ACHN (cell line): ENCODE data around the gene SLC13A3.

Experiments used
- DNase-seq: peaks from one replicate; pipeline ENCODE4 v3.0.0-alpha.2; 2015
- in situ Hi-C: cut with HindIII; loops from 2 replicates; pipeline ENCODE4 v1.10.0; 2017; ENCODE audit warnings: low sequenced_read_pairs, low pct_ligation_motif_present, low pct_unique_long_range_greater_than_20kb

Gene SLC13A3

DNA sequence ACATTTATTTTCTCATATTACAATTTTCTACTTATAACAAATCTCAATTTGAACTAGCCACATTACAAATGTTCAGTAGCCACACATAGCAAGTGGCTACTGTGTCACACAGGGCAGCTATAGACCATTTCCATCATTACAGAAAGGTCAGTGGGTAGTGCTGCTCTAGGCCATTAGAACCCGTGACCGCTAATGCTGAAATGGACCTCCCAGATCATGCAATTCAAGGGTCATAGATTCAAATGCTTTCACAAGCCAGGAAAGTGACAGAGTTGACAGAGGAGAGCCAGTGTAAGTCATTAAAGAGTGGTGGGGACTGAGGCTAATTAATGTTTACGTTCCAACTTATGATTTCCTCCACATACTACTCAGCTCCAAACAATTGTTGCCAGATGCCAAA is 97.3 kb downstream of the SLC13A3 start:
- in situ Hi-C loops, result no loop called here

DNA sequence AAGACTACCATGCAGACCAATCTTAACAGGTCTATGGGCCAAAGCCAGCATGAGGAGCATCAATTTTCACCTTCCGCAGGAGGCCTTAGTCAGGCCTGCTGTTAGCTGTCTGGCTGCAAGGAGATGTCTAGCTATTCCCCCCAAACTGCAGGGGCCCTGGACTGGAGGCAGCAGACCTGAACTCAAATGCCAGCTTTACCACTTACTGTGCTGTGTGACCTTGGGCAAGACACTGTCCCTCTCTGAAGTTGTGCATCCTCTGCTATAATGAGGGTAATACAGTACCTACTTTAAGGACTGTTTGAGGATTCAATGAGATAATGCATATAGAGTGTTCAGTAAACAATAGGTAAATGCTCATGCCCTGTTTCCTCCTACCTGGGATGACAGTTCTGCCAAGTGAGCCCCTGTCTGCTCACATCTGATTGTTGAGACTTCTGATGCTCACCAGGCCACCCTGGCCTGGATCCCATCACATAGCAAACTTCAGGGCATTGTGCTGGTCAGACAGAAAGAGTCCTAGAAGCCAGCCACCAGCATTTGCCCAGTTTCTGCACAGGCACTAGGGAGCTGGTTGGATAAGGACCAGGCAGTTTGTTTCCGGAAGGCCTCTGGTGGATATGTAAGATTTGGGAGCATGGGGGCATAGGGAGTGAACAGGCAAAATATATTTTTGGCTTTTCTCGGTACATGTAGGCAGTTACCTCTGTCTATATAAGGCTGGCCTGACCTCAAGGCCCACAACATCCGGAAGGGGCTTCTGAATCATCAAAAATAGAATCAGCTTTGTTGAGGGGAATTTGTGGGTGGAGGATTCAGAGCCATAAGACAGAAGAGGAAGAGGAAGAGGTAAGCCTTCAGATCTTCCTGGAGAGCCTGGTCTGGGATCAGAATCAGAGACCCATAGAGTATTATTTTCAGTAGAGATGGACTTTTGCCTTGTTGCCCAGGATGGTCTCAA is 98.5 kb downstream of the SLC13A3 start:
- DNase-seq, result no peak
- in situ Hi-C loops, result no loop called here

More for the DNA sequence above, 97.3 kb downstream of the SLC13A3 start:
- DNase-seq, result no peak

DNA sequence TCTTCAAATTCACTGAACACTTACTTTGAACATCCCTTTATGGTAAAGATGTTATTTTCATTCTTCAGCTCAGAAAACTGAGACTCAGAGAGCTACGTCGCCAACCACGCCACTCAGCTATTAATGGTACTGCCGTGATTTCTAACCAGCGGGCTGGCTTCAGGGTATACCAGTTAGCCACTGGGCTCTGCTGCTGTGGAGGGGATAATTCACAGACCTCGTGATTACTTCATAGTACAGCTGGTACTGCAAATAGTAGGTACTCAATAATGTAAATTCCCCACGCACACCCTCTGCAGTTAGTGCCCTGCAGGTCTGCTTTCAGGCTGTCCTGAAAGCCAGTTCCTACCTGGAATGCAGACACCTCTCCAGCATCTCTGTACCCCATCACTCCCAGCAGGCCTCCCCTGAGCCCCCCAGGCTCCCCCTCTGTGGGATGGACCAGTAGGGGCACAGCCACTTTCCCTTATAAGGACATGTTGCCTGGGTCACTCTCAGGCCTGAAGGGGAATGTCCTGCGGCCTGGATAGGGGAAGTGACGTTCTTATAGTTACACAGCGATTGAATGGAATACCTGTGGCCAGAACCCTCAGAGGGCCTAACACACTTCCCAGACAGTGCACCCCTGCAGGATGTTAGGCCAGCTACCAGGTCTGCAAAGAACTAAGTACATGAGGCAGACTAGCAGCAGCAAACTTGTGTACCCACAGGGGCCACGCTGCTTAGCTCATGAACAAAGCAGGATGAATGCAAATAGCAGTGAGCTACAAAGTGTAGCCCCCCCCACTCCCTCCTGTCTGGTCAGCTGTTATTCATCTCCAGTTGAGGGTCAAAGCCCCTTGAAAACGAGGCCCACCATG is 99.5 kb downstream of the SLC13A3 start:
- no peak for DNase-seq
- in situ Hi-C loops, result no loop called here

DNA sequence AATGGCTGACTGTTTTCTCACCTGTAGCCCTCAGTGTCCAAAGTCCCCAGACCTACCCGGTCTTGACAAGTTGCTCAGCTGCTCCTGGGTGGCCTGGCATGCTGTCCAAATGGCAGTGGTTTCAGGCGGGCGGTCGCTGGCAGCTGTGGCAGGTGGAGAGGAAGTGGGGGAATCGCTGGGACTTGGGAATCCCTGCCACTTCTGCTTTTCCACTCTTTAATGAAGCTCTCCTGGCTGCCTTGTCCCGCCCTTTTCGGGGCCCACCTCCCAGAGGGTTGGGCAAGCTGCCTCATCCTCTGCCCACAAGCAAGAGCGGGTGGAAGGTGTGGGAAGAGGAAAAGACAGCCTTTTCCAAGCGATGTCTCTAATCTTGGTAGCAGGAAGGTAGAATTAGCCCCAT is 100.8 kb downstream of the SLC13A3 start, which contains the start of gene OCSTAMP:
Gene OCSTAMP (minus strand): TSS at position 194 of the 400 bp plus-strand sequence. CDS start 94 bp downstream, at position 100.
- in situ Hi-C loops, result no loop called here
- DNase-seq, result no peak

DNA sequence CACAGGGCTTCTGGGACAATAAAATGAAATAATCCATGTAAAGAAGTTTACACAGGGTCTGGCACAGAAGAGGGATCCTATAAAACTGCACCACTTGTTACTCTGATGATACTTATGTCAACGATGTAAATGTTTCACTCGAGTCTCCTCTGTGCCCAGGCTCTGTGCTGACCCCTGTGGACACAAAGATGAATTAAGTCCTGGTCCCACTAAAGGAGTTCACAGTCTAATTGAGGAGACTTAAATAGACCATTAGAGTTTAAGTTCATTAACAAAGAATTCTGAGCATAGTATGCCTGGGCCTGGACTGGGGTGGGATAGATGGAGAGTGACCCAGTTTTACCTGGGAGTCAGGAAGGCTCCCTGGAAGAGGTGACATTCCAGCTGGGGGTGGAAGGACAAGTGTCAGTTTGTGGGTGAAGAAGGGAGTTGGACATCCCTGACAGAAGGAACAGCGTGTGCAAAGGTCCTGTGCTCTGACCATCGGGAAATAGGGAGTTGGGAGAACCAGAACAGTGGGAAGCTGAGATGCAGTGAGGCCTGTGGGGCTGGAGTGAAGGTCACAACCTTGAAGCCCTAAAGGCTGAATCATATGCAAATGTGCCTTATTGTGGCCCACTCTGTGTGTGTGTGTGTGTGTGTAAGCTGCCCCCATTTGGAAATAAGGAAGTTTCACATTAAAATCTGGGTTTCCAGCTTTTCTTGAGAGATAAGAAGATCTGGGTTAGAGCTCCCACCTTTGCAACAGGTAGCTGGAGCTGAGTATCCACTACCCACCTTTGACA is 101.9 kb downstream of the SLC13A3 start:
- in situ Hi-C loops, result no loop called here
- DNase-seq, result no peak

DNA sequence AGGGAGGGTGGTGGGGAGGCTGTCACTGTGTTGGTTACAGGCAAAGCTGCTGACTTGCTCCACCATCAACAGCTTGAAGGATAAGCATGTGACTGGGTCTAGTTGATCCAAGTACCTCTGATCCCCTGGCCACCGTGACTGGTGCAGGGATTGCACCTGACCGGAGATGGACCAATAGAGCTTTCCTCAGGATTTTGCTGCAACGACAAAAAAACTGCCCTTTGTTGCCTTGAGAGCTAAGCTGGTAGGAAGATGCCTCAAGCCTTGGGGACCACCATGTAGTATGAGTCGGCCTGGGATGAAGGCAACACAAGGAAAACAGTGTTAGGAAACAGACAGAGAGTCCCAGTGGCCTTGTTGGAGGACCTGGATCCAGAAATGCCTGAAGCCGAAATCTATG is 102.6 kb downstream of the SLC13A3 start:
- no peak for DNase-seq
- in situ Hi-C loops, result no loop called here

DNA sequence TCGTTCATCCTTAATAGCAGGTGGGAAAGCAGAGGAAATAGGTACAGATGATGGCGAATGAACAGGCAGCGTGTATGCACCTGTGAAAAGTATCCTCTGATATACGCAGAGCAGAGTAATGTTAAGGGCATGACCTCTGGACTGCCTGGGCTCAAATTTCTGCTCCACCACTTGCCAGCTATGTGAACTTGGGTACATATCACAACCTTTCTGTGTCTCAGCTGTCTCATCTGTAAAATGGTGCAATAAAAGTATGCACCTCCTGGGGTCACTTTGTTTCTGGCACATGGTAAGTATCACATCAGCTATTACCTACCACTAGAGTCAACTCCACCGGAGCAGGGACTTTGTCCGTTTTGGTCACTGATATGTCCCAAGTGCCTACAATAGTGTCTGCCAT is 103.3 kb downstream of the SLC13A3 start:
- in situ Hi-C loops, result no loop called here
- no peak for DNase-seq

DNA sequence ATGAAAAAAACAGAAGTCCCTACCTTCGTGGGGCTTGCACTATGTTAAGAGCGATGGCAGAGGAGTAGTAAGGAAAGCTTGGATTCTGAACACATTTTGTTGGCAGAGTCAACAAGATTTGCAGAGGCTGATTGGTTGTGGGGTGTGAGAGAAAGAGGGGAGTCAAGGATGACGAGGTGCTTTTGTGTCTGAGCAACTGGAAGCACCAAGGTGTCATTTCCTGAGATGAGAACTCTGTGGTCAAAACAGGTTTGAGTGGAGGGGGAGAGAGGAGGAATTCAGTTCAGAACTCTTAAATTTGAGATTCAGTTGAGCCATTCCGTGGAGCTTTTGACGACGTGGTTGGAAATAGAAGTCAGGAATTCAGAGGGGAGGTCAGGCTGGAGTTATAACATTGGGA is 104.3 kb downstream of the SLC13A3 start:
- no peak for DNase-seq
- in situ Hi-C loops, result no loop called here

DNA sequence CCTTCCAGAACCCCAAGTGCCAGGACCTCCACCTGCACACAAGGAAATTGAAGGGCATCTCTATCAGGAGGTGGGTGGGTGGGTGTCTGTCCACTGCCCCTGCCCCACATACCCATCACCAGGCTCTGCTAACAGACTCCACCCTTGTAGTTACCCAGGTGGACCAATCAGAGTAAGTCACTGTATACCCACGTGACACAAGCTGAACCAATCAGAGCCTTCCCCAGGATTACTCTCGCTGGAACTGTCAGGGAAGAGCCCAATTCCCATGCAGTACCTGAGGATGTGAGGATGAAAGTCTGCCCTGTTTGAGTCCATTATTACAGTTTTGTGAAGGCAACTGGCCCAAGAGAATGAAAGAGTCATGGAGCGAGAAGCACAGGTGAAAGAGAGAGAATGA is 105.0 kb downstream of the SLC13A3 start:
- in situ Hi-C loops, result no loop called here
- no peak for DNase-seq

DNA sequence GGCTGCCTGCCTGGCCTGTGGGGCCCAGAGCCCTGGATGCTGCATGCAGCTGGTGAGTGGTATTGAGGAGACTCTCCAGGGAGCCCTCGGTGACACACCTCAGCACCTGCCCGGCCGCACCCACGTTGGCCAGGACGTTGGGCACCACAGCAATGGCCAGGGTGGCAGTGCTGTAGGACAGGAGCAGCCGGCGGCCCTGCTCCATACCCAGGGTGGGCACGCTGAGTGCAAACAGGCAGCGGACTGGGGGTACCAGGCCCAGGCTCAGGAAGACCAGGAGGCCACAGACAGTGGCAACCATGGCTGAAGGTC is 105.5 kb downstream of the SLC13A3 start:
- in situ Hi-C loops, result no loop called here

DNA sequence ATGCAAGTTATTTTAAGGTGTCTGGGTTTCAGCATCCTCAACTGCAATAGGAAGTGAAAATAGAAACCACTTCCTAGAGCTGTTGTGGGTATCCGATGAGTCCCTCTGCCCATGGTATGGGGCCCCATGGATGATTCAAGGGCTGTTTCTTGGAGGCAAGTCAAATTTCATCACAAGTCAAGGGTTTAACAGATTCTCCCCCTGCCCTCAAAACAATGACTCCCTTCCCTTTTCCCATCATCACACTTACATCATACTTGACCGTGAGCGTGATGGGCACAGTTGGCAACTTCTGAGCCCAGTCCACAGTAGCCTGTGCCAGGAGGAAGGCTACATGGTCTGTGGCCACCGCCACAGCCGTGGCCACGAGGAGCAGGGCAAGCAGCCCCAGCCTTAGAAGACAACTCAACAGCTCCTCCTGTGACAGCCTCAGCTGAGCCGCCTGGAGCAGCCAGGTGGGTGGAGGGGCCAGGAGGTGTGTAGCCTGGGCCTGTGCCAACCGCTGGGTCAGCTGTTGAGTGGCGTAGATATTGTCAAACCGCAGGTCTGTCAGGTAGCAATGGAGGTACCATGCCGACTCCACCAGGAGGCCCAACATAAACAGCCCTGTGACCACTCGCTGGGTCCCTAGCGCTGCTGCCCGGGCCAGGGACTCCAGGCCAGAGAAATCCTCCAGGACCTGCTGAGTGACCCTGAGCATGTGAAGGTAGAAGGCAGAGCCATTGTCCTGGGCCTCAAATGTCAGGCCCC is 106.0 kb downstream of the SLC13A3 start:
- in situ Hi-C loops, result no loop called here
- DNase-seq, result no peak

More for the DNA sequence above, 105.5 kb downstream of the SLC13A3 start:
- no peak for DNase-seq

DNA sequence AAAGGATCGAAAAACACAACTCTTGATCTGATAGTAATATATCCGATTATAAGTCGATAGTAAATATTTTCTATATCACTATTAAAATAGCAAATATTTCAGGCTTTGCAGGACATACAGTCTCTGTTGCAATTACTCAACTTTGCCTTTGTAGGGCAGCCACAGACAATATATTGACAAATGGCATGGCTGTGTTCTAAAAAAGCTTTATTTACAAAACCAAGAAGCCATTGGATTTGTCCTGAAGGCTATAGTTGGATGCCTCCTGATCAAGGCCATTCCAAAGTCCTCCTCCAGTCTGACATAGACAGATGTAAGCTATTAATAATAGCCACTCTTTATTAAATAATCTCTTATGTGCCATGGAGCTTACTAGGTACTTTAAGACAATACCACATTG is 106.7 kb downstream of the SLC13A3 start:
- DNase-seq, result no peak
- in situ Hi-C loops, result no loop called here

DNA sequence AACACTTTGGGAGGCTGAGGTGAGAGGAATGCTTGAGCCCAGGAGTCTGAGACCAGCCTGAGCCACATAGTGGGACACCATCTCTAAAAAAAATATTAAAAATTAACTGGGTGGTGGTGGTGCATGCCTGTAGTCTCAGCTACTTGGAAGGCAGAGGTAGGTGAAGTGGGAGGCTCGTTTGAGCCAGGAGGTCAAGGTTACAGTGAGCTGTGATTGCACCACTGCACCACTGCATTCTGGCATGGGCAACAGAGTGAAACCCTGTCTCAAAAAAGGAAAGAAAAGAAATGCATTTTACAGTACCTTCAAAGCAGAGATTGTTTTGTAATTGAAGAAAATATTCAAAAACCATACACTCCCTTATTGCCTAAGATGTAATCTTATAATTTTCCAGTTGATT is 107.3 kb downstream of the SLC13A3 start:
- in situ Hi-C loops, result no loop called here
- DNase-seq, result no peak

DNA sequence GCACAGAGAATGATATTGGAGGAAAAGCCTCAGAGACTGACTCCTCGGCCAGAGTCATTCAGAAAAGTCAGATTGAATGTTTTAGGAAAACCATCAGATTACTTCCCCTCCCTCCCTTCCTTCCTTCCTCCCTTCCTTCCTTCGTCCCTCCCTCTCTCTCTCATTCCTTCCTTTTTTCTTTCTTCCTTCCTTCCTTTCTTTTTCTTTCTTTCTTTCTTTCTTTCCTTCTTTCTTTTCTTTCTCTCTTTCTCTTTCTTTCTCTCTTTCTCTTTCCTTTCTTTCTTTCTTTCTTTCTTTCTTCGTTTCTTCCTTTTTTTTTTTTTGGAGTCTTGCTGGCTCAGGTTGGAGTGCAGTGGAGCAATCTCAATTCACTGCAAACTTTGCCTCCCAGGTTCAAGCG is 108.2 kb downstream of the SLC13A3 start:
- in situ Hi-C loops, result no loop called here
- no peak for DNase-seq

DNA sequence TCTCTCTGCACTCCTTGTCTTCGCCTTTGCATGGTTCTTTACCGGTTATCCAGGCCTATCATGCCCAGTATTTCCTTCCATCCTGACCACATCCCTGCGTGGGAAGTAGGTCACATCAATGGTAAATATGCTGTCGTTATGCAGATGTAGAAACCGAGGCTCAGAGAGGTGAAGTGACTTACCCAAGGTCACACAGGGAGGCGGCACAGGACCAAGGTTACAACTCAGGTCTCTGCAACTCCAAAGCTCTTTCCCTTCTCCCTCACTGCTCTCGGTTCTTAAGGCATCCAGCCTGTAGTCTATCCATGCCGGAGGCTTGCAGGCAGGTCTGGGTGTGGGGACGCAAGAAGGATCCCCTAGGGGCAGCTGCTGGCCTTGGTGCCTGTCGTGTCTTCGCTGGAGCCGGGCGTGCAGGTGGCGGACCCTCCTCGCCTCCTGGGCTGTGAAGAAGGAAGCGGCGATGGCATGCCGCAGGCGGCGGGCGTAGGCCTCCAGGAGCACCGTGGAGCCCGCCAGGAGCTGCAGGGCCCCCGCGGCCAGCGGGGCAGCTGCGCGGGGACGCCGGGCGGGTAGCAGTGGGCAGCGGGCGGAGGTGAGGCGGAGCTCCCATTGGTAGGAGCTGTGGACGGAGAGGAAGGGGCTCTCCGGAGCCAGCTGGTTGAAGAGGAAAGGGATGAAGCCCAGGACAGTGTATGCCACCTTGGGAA is 109.9 kb downstream of the SLC13A3 start:
- in situ Hi-C loops, result no loop called here
- no peak for DNase-seq

DNA sequence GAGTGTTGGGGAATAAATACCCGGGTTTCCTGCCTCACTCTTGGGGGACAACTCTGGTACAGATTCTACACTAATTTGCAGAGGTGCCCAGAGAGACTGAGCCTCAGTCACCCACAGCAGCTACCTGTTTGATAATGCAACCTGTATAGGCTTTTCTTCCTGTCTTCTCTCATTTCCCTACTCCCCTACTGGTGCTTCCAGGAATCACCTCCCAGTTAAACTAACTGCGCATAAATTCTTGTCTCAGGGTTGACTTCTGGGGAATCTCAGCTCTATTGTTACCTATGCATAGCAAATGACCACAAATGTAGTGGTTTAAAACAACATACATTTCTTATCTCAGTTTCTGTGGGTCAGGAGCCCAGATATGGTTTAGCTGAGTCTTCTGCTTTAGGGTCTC is 112.1 kb downstream of the SLC13A3 start:
- DNase-seq, result no peak
- in situ Hi-C loops, result no loop called here

DNA sequence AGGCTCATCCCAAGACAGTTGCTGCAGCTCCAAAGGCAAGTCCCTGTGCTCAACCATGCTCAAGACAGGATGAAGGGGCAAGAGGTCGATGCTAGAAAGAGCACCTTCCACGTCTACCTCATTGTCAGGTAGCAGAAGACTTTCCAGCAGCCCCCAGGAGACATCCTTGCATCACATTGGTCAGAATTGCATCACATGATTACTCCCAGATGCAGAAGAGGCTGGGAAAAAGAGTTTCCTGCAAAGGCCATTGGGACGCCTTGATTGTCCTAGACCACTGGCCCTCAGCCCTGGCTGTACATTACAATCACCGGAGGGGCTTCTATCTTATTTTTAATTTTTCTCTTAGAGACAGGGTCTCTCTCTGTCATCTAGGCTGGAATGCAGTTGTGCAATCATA is 120.6 kb downstream of the SLC13A3 start:
- in situ Hi-C loops, result no loop called here
- no peak for DNase-seq
